Esophagus squamous epithelium (tissue), 4 donors: ENCODE measurements around the gene SLC25A11.

Source experiments
- CTCF ChIP-seq, 6 experiments: fragments of 450-650 bp in 4 of 6; fragments of 200-600 bp in 2 of 6; sonication (generic) in 2 of 6; IDR thresholded peaks; one replicate each; pipeline ENCODE4 v1.5.1; 2016 to 2019; ENCODE audit warnings: antibody characterized with exemption in 6 of 6, mild to moderate bottlenecking in 4 of 6, moderate library complexity in 4 of 6
- POLR2A ChIP-seq, 4 donors: fragments of 450-650 bp; IDR thresholded peaks; one replicate each; pipeline ENCODE4 v1.6.1; 2017; ENCODE audit warnings: antibody characterized with exemption in 4 of 4, mild to moderate bottlenecking in 4 of 4, moderate library complexity in 3 of 4

- TF ChIP-seq CTCF (IDR thresholded peaks at IDR 0.05): no peak
- no peak for TF ChIP-seq POLR2A (IDR thresholded peaks at IDR 0.05)
These were observed 2.3 kb downstream of the SLC25A11 start for GRCh38 chr17:4937553-4937952.
